AG08395 (cell line): ENCODE results near the gene LGR5.

ENCODE experiments used
- DNase-seq: peaks from one replicate; pipeline ENCODE4 v3.0.0; 2012; ENCODE audit warnings: mixed read lengths, low spot score

LGR5 gene

GRCh38 chr12:71594214-71594948 is 154.8 kb downstream of the LGR5 start:
- DNase-seq, result peak; percentile 18

GRCh38 chr12:71599210-71599609 is 159.6 kb downstream of the LGR5 start:
- no peak for DNase-seq

- no peak for DNase-seq
Observed at GRCh38 chr12:71601546-71601945, 161.9 kb downstream of the LGR5 start.

GRCh38 chr12:71602761-71603577 is 163.4 kb downstream of the LGR5 start:
- DNase-seq, result no peak

GRCh38 chr12:71605039-71605438 is 165.4 kb downstream of the LGR5 start:
- DNase-seq, result no peak

- DNase-seq, result no peak
Observed at GRCh38 chr12:71607494-71608330, 168.1 kb downstream of the LGR5 start.

- DNase-seq, result no peak
Observed at GRCh38 chr12:71610031-71610795, 170.6 kb downstream of the LGR5 start.

- no peak for DNase-seq
Observed at GRCh38 chr12:71621938-71622337, 182.3 kb downstream of the LGR5 start.

- DNase-seq, result no peak
Observed at GRCh38 chr12:71625476-71625875, 185.9 kb downstream of the LGR5 start.

GRCh38 chr12:71626098-71626497 is 186.5 kb downstream of the LGR5 start:
- no peak for DNase-seq

- no peak for DNase-seq
Observed at GRCh38 chr12:71626768-71627167, 187.2 kb downstream of the LGR5 start.

GRCh38 chr12:71627438-71628002 is 187.9 kb downstream of the LGR5 start:
- no peak for DNase-seq
